HG02938 (cell line): ENCODE results near the gene DIP2B.

Experiments used
- ATAC-seq: cut with Tn5 transposase; IDR thresholded peaks from one replicate; pipeline ENCODE4 v1.9.1; 2021; ENCODE audit warnings: mild to moderate bottlenecking, moderate library complexity; ENCODE audit not compliant: unreplicated experiment

The DIP2B gene

DNA sequence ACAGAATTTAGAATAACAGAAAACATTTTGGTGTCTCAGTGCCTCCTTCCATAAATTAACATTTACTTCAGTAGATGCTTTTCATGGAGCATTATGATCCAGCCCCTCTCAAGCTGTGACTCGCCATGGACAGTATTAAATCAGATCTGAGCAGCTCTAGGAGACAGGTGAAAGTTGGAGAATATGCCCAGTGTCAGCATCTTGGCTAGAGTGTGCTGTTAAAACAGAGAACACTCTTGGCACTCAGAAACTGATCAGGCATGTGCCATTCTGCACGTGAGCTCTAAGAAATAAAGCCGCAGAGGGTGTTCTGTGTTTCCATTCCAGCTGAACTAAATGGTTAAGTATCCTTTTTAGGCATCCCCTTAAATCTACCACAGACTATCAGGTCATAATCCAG, 68.0 kb downstream of the DIP2B start:
- ATAC-seq, result no peak

DNA sequence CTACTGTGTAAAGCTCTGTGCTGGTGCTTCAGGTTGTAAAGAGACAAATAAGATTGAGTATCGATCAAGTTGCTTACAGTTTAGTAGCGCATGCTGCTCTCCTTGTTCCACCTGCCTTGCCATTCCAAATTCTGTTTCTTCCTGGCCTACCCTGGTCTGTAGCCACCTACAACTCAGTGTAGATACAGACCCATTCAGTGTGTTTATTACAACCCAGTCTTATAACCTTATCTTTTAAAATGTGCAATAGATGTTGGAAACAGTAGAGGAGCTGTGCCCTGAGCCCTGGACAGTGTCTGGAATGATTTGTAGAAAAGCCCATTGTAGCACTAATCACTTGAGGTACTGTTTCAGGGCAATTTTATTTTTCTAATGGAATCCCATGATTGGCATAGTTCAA, 68.5 kb downstream of the DIP2B start:
- no peak for ATAC-seq

DNA sequence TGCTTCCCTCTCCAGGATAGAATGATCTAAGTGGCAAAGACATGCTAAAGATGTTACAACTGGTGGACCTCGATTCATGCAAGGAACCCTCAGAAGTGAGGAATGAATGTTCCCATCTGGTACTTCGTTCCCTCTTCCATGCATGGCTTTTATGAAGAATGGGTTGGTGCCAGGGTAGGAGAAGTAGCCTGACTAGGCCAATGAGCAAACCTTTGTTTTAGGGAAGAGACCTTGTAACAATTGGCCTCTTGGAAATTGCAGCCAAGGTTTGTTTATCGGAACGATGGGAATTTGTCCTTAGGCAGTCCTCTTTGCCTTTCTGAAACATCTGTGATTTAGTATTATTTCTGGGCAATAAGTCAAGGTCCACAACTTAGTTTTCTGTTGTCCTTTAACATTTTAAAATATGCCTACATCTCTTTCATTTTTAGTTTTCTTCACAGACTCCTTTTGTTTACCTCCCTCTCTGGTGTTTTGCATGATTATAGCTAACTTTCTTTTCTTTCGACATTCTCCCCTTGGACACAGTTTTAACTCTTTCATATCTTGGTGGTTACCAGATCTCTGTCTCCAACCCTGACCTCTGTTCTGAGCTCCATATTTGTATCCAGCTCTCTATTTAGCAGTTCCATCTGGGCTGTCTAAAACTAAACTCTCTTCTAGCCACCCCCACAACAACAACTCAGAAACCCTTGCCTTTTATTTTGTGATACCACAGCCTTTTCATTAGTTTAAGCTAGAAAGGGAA, 70.0 kb downstream of the DIP2B start:
- ATAC-seq, result no peak

DNA sequence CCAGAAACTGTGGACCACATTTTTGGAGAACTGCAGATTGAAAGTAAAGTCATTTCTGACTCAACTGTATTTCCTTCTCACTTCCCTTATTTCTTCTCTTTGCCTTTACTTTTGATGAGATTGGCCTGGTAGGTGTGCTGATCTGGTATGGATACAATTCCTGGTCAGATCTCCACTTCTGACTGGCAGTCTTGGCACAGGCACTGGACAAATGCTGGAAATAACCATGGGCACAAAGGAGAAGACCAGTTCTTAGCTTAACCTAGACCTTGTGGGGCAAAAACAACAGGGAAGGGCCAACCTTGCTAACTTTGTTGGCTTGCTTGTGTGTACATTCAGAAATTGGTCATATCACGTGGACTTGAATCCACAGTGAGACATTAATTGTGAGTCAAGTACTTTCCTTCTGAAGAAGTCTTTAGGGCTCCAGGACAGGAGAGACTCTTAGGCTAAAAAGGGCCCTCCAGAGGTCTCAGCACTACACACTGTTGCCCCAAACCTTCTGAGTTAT, 75.0 kb downstream of the DIP2B start:
- ATAC-seq, result no peak

DNA sequence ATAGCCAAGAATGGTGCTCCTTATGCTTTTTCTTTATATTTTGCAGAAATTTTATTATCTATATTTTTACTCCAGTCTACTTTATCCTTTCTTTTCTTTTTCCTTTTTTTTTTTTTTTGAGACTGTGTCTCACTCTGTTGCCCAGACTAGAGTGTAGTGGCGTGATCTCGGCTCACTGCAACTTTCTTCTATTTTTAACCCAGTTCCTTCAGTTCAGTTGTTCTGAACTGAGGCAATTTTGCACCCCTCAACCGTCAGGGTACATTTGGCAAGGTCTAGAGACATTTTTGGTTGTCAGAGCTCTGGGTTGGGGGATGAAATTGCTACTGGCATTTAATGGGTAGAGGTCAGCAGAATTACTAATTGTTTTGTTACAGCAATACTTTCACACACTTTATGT, 75.7 kb downstream of the DIP2B start:
- ATAC-seq, result no peak

DNA sequence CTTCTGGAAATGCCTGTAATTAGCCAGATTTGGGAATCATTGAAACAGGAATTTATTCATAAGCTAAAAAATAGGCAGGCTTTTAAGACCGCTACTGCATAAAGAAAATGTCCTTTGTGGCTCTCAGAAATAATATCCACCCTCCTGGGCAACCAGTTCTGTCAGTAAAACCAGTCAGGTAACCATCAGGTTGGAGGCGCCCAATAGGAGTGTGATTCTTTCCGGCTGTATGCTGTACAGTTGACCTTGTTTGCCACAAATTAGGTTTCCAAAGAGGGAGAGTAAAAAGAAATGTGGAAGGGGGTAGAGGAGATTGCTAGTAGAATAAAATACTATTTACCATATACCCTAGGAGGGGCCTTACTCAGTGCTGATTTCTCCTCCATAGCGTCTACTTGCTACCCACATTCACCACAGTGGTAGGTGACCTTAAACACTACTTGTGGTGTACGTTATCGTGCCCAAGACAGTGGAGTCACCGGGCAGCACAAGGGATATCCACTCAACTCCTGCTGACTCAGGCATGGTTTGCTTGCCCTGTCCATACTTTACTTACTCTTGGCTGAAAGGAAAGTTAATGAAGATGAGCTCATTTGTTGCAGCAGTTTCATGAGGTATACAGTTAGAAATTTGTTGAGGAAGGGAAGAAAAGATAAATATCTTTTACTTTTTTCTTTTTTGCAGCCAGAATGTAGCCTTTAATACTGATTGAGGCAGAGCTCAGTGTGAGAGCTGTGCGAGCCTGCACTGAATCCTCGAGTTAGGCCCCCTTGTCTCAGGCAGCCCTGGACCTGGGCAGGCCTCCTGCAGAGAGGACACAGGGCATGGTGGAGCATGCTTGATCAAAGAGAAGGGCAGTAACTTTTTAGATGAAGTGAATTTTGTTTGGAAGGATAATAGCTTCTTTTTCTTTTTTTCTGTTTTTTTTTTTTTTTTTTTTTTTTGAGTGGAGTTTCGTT, 76.7 kb downstream of the DIP2B start:
- no peak for ATAC-seq

DNA sequence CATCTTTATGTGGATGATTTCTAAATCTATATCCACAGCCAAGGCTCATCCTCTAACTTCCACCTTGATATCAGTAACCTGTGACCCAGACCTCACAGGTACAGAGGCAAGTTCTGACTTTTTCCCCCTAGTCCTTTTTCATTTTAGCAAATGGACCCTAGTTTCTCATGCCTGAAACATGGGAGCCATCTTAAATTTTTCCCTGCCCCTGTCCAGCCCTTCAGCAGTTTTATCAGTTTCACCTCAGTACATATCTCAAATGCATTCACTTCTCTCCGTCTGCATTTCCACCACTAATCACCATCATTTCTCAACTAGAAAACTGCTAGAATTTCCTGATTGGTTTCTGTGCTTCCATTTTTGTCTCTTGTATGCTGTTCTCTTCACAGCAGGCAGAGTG, 79.3 kb downstream of the DIP2B start:
- ATAC-seq, result no peak

DNA sequence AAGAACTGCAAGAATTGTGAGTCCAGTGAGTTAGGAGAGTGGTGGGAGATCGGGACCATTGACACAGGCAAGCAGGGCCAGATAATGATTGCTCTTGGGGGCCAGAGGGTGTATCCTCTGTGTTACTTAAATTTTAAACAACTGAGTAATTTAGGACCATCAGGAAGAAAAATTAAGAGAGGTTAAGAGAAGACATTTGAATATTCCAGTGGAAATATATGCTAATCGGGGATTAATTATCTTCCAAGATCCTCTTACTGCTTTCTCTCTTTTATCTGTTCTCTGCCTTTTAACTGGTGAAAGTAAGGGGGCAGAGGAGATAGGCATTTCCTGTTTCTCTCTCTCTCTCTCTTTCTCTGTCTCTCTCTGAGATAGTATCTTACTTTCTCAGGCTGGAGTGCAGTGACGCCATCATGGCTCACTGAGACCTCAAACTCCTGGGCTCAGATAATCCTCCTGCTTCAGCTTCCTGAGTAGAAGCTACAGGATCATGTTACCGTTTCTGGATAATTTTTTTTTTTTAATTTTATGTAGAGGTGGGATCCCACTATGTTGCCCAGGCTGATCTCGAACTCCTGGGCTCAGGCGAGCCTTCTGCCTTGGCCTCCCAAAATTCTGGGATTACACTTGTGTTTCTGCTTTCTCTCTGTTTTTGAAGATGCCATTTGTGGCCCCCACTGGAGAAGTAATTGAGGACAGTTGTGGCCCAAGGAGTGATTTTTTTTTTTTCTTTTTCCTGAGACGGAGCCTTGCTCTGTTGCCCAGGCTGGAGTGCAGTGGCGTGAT, 85.1 kb downstream of the DIP2B start:
- ATAC-seq, result no peak

DNA sequence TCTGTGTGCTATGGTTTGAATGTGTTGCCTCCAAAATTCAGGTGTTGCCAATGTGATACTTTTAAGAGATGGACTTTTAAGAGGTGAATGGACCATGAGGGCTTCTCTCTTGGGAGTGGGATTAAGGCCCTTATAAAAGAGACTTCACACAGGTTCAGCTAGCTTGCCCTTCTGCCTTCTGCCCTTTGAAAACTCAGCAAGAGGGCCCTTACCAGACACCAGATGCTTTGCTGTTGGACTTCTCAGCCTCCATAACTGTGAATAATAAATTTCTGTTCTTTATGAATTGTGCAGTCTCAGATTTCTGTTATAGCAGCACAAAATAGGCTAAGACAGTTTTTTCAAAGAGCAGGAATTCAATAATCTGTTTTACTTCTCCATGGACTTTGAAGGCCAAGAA, 86.1 kb downstream of the DIP2B start:
- no peak for ATAC-seq

DNA sequence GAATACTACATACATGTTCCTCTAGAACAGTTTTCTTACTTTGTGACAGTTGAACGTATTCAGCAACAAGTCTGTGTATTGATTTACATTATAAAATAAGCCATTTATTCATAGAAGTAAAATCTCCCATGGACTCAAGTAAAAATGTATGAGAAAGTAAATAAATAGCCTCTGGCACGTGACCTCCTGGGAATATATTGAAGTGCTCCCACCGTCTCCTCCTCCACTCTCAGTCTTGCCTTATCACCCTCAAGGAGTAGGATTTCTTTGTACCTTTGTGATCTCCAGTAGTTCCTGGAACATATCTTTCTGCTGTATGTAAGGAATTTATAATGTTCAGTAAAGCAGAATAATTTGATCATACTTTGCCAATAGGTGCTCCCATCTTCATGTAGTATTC, 90.9 kb downstream of the DIP2B start:
- ATAC-seq, result no peak

DNA sequence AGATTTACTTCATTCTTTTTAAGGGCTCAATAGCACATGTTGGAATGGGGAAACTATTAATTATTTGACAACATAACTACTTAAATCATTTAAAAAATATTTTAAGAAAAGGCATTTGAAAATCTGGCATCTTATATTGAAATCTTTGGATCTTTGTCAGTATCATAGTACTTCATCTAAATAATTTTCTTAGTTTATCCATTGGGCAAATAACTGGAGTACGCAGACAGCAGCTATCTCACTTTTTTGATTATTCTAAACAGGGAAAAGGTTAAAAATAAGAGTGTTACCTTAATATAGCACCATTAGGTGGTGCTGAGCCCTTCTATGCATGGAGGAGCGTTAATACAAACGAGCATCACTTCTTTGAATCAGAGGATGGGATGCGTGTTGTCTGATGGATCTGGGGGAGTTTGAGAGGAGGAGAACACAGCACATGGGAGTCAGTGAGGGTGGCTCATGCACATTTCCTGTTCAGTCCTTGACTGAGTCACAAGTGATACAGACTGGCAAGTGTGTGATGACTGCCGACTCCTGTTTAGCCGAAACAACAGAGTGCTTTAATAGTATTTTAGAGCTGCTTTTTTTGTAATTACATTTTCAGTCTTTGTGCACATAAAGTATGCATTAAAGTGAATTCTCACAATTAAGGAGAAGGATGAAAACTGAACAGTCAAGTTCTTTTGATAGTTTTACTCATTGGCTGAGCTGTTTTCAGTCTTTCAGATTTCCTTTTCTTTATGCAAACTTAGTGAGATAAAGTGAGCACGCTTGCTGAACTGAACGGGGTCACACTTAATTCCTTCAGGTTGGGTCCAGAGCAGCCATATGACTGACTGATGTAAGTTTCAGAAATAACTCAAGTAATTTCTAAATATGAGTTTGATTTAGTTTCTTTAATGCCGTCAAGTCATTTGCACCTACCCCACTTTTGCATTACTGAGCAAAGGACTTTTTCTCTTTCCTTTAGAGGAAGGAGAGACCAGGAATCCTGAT, 92.7 kb downstream of the DIP2B start:
- peak; percentile 68 for ATAC-seq

DNA sequence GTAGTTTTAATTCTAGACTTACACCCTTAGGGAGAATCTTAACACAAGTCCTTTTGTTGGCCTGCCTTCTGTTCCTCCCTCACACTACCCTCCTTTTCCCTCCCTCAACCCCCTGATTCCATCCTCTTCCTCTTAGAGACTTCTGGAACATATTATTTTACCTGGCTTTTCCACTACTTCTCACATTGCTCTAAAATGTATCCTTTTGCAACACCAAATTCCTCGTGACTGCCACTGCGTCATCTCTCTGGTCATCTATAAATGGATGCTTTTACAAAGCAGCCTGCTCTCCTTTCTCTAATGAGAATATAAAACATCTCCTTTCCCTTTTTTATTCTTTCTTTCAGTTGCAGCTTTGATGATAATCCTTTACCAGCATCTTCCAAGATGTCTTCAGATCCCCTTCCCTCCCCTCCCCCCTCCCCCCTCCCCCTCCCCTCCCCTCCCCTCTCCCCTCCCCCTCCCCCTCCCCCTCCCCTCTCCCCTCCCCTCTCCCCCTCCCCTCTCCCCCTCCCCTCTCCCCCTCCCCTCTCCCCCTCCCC, 93.6 kb downstream of the DIP2B start:
- ATAC-seq, result no peak

DNA sequence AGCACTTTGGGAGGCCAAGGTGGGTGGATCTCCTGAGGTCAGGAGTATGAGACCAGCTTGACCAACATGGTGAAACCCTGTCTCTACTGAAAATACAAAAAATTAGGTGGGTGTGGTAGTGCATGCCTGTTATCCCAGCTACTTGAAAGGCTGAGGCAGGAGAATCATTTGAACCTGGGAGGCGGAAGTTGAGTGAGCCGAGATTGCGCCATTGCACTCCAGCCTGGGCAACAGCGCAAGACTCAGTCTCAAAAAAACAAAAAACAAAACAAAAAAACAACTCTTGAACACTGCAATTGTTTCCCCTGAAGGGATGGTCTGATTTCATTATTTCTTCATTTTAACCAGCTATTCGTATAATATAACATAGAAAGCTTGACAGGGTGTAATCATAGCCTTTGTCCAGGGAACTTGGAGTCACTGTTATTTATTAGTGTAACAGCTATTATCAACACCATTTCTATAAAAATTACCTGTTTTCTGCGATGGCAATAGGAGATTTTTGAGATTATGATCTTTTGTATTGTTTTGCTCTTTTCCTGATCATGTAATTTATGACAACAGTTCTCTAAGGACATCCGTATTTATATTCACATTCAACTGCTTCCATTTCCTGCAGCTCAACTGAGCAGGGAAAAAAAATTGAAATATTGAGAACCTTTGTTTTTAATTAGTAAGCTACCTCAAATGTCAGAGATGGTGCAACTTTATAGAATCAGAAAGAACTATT, 94.7 kb downstream of the DIP2B start:
- ATAC-seq, result no peak

DNA sequence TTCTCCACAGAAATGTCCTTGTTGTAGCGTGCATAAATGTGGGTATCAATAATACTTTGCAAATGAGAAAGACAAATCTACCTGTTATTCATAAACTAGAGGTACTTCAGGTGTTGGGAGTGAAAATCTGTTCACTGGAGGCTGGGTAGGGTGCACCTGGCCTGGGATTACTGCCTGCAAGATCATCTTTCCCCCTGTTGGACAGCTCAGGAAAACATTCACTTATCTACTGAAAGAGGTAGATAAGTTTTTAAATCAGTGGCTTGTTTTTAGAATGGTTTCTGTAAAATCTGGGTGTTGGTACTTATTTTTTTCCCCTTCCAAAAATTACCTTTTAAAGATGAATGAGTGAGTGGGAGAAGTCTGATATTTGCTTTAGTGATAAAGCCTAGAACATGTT, 95.6 kb downstream of the DIP2B start:
- no peak for ATAC-seq

DNA sequence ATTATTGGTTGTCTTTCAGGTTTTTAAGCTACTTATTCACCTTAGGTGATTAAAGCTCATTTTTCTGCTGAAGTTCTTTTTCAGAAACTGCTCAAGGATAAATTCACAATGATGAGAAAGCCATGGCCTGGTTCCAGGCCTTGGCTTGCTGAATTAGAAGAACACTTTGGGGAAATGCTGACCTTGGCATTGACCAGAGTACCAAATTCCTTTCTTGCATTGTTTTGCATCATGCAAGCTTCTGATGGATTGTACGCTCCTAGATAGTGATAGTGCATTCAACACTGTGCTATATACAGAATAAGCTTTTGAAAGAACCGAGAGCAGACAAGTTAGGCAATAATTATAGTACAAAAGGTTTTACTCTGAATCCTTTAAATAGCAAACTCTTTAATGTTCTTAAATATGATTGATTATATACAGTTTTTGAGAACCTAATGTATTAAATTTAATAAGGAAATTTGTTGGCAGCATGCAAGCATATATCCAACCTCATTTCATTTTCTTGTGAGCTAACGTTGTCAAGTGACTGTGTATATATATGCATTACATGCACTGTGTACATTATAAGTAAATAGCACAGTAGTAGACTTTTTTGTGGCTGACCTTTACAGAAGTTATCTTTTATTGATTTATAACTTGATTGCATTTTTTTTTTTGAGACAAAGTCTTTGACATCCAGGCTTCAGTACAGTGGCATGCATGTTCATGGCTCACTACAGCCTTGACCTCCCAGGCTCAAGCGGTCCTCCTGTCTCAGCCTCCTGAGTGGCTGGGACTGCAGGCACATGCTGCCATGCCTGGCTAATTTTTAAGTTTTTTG, 99.2 kb downstream of the DIP2B start:
- no peak for ATAC-seq

DNA sequence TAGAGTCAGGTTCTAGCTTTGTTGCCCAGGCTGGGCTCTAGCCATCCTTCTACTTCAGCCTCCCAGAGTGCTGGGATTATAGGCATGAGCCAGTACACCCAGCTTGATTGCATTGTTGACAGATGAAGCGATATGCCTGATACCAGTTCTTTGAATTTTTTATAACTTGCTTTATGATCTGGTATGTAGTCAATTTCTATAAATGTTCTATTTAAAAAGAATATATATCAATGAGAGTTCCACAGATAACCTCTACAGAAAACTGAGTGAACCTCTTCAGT, 99.8 kb downstream of the DIP2B start:
- no peak for ATAC-seq

DNA sequence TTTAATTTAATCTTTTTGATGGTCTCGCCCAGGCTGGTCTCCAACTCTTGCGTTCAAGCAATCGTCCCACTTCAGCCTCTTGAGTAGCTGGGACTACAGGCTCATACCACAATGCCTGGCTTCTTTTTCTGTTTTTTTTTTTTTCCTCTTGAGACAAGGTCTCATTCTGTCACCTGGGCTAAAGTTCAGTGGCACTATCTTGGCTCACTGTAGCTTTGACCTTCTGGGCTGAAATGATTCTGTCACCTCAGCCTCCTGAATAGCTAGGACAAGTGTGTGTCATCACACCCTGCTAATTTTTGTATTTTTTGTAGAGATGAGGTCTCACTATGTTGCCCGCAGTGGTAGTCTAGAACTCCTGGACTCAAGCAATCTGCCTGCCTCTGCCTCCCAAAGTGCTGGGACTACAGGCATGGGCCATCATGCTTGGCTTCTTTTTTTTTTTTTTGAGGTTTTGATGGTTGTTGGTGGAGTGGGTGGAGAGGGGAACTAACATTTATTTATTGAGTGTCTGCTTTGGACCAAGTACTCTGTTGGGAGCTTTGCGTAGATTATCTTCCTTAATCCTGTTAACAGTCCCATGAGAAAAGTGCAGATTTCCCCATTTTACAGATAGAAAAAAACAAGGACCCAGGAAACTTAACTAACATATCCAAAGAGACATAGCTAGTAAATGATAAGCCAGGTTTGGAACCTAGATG, 102.0 kb downstream of the DIP2B start:
- ATAC-seq, result no peak
